ENCODE data around the gene JAKMIP2. TPM values are rescaled to one million over a fixed set of nuclear protein-coding genes. Genes with fewer than 3 reads are reported as not detected.

JAKMIP2 gene
- total RNA-seq, 1 experiment from 2014 or later = 6.4 TPM

DNA sequence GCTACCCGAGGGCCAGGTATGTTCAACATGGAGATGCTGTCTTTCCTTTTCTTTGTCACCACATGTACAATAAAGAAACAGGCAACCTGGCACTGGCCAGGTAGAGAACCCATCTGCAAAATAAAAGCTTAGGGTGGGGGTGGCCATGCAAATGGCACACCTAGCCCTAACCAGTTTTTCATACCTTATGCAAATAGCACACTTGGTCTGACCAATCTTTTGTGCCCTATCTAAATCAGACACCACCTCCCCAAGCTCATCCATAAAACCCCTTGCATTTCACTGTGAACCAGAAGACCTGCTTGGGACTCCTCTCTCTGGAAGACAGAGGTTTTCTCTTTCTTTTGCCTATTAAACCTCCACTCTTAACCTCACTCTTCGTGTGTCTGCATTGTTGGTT lies 33.9 kb downstream of the JAKMIP2 start:
- no peak overlapping the region for H3K56ac ChIP-seq (ENCODE audit: insufficient read length, low read depth, low read length)
- Mint-ChIP-seq H3K9me3 (no peaks in the 10 kb centered on the region), H3K36me3 (ENCODE audit: insufficient read depth in 1 of 3, low read depth in 3 of 3) (peaks cover 0 to 3% (median 0%) of the 10 kb centered on the region in 3 experiments; a peak in 1 of 7 replicates), H3K4me1 (peaks cover 49 to 62% of the 10 kb centered on the region in 2 experiments), H3K27me3 (ENCODE audit: low read depth) (no peaks in the 10 kb centered on the region), H3K27ac (peak overlapping the region; percentile 32 to 75 (median 53); a peak in 4 of 7 replicates), H3K4me3 (no peak overlapping the region; a peak in 1 of 5 replicates)
- H2BK12ac ChIP-seq (ENCODE audit: insufficient read length, low read depth, low read length) = no peak overlapping the region
- H3K79me2 ChIP-seq (ENCODE audit: insufficient read depth, low read length) = 0 out of 2 replicates have a peak, but pooled peaks cover 1% of the 10 kb centered on the region
- no peak overlapping the region for H4K8ac ChIP-seq (replicated peaks; ENCODE audit: insufficient read length, low read depth, low read length)
- no peak overlapping the region for H2BK5ac ChIP-seq (ENCODE audit: insufficient read length, low read length)
- H2AK5ac ChIP-seq (ENCODE audit: insufficient read length, low read length) = no peak overlapping the region
- TF ChIP-seq, protein P1, sequence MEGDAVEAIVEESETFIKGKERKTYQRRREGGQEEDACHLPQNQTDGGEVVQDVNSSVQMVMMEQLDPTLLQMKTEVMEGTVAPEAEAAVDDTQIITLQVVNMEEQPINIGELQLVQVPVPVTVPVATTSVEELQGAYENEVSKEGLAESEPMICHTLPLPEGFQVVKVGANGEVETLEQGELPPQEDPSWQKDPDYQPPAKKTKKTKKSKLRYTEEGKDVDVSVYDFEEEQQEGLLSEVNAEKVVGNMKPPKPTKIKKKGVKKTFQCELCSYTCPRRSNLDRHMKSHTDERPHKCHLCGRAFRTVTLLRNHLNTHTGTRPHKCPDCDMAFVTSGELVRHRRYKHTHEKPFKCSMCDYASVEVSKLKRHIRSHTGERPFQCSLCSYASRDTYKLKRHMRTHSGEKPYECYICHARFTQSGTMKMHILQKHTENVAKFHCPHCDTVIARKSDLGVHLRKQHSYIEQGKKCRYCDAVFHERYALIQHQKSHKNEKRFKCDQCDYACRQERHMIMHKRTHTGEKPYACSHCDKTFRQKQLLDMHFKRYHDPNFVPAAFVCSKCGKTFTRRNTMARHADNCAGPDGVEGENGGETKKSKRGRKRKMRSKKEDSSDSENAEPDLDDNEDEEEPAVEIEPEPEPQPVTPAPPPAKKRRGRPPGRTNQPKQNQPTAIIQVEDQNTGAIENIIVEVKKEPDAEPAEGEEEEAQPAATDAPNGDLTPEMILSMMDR (conservative IDR thresholded peaks at IDR 0.05) = no peak
- H3K23ac ChIP-seq (ENCODE audit: insufficient read length, low read depth, low read length) = no peak overlapping the region
- no peak overlapping the region for H3K18ac ChIP-seq (ENCODE audit: insufficient read length, low read depth, low read length)
- no peak overlapping the region for H2BK120ac ChIP-seq (ENCODE audit: low read depth, low read length, poor library complexity, severe bottlenecking)
- H2BK15ac ChIP-seq (ENCODE audit: low read depth, low read length) = no peak overlapping the region
- no peak overlapping the region for H3K9ac ChIP-seq (ENCODE audit: extremely low read depth, insufficient read length, low read length)
- H3K27me3 ChIP-seq (ENCODE audit: insufficient read depth, low read length) = no peaks in the 10 kb centered on the region
- H3K4ac ChIP-seq (ENCODE audit: low read depth, low read length) = no peak overlapping the region
- no peak overlapping the region for H4K5ac ChIP-seq (ENCODE audit: insufficient read length, low read depth, low read length)
- no peak overlapping the region for H3K4me2 ChIP-seq (ENCODE audit: insufficient read depth, insufficient read length, low read length)
- no peak overlapping the region for H2AFZ ChIP-seq (ENCODE audit: low read length)
- no peak overlapping the region for H3K27ac ChIP-seq (ENCODE audit: insufficient read length, low read depth, low read length)
- H3K4me1 ChIP-seq (ENCODE audit: insufficient read depth, low read length) = peaks cover 19% of the 10 kb centered on the region
- no peaks in the 10 kb centered on the region for H3K23me2 ChIP-seq (ENCODE audit: insufficient read length, low read depth, low read length, poor library complexity, severe bottlenecking)
- H3T11ph ChIP-seq (ENCODE audit: low read length) = no peak overlapping the region
- no peaks in the 10 kb centered on the region for H3K79me1 ChIP-seq (ENCODE audit: insufficient read depth, low read depth, low read length, poor library complexity, severe bottlenecking)
- H3K14ac ChIP-seq (ENCODE audit: insufficient read depth, low read length) = no peak overlapping the region
- DNase-seq = peak; percentile 46
- no peak overlapping the region for H4K91ac ChIP-seq (ENCODE audit: insufficient read length, low read depth, low read length)
- H4K20me1 ChIP-seq (ENCODE audit: control insufficient read depth, insufficient read depth, insufficient read length) = no peaks in the 10 kb centered on the region
- H3K9me3 ChIP-seq (ENCODE audit: control insufficient read depth, low read depth, low read length) = no peaks in the 10 kb centered on the region
- H2BK20ac ChIP-seq (ENCODE audit: low read depth, low read length, poor library complexity, severe bottlenecking) = no peak overlapping the region
- WGBS (ENCODE audit: extremely low coverage, insufficient read length, low lambda C conversion rate) = no CpG with 5 or more reads among the region's 2 CpGs
